Inferior parietal cortex (tissue), 1 donor: Measurements from ENCODE around the gene PLAGL2.

Experiments
- DNase-seq: peaks from one replicate; pipeline ENCODE4 v3.0.0-alpha.2; 2016; ENCODE audit errors: extremely low spot score

PLAGL2 gene

GRCh38 chr20:32231847-32232246 is 24.3 kb upstream of the PLAGL2 start:
- DNase-seq: no peak

DNA sequence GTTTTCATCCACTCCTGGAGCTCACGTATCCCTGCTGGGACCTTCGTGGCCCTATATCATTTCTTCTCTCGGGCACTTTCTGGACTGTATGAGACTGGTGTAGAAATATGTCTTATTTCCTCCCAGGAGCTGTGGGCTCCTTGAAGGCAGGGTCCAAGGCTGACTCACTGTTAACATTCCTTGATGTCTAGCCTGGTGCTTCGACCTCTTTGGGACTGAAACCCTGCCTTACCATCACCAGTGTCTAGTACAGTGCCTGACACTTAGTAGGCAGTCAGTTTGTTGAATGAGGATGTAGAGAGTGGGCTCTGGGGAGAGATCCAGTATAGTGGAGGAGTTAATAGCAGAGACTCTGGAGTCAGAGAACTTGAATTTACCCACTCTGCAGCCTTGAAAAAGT is 23.7 kb upstream of the PLAGL2 start:
- DNase-seq: no peak

GRCh38 chr20:32230707-32231106 is 23.2 kb upstream of the PLAGL2 start:
- DNase-seq: no peak

DNA sequence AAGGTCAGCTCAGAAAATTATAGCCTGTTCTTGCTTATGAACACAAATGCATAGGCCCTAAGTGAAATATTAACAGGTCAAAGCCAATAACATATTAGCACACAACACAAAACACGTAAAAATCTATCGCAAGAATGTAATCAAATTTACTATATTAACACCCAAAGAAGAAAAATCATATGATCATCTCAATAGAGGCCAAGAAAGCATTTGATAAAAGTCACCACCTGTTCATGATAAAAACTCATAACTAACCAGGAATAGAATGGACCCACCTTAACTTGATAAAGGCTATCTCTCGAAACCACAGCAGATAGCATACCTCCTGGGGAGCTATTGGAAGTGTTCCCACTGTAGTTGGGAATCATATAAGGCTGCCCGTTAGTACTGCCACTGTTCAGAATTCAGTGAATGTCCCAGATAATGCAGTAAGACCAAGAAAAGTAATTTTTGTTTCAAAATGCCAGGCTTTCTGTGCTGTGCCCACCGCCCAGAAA is 21.8 kb upstream of the PLAGL2 start:
- no peak for DNase-seq

GRCh38 chr20:32227744-32228688 is 20.5 kb upstream of the PLAGL2 start:
- DNase-seq: no peak

- DNase-seq: no peak
Measured at GRCh38 chr20:32227306-32227705, 19.8 kb upstream of the PLAGL2 start.

DNA sequence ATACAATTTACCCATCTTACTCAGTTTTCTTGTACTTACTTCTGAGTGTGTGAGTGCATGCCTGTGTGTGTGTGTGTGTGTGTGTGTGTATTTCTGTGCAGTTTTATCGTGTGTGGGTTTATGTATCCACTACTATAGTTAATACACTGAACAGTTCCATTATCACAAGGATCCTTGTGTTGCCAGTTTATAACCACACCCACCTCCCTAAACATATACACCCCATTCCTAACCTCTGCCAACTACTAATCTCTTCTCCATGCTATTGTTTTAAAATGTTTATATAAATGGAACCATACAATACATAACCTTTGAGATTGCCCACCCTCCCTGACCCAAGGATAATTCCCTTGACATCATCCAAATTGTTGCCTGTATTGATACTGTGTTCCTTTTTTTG is 18.8 kb upstream of the PLAGL2 start:
- DNase-seq: no peak

DNA sequence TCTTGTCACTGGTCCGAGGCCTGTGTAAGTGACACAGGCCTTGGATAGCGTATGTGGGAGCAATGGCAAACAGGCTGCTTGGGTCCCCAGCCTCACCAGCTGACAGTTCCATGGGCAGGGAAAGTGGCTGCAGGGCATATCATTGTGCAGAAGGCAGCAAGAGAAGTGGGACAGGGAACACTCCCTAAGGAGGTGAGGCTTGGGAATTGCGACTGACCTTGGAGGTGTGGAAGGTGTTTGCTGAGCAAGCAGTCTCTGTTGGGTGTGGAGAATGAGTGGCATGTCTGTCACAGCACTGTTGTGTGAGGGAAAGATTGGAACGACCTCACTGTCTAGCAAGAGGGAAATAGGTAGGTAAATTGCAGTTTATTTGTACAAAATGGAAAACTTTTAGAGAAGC is 16.9 kb upstream of the PLAGL2 start:
- no peak for DNase-seq

DNA sequence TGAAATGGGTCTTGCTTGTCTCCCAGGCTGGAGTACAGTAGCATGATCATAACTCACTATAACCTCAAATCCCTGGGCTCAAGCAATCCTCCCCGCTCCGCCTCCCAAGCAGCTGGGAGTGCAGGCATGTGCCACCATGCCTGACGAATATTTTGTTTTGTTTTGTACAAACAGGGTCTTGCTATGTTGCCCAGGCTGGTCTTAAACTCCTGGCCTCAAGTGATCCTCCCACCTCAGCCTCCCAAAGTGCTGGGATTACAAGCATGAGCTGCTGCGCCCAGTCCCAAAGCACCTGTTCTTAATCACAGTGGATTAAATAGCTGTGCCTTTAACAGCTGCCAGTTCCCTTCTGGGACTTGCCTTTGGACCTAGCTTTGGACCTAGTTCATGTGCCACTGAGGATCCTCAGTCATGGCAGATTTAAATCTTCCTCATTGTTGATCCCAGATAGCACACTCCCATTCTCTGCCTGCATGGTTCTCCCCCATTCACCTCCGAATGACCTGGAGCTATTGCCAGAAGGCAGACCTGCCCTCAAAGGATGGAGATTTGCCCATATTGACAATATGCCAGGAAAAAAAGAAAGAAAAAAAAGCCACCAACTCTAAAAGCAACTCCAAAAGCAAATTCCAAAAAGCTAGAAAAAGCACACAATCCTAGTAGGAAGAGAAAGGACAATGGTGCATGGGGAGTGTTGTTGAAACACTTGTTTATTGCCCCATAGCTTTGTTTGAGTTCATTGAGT is 10.8 kb upstream of the PLAGL2 start:
- DNase-seq: no peak

GRCh38 chr20:32216179-32217142 is 8.9 kb upstream of the PLAGL2 start:
- DNase-seq: no peak

DNA sequence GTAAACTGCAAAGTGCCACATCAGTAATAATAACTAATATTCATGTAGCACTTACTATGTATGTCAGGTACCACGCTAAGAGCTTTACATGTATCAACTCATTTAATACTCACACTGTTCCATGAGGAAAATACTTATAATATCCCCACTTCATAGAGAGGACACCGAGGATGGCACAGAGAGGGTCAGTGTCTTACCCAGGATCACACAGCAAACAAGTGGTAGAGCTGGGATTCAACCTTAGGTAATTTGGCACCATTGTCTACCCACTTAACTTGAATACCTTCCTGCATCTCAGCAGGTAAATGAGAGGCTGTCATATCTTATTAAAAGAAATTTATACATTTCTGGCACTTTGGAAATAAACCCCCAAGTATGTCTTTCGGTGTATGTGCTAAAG is 8.2 kb upstream of the PLAGL2 start:
- no peak for DNase-seq

DNA sequence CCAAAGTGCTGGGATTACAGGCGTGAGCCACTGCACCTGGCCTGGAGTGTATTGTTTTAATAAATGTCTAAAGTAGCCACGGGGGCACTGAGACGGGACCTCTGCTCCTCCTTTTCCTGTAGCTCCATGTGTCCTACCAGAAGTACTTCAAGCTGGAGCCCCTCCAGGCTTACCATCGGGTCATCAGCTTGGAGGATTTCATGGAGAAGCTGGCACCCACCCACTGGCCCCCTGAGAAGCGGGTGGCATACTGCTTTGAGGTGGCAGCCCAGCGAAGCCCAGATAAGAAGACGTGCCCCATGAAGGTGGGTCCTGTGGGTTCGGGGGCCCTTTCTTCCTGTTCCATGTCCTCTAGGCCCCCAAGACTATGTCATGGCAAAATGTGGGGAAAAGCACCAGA is 7.6 kb upstream of the PLAGL2 start:
- no peak for DNase-seq

DNA sequence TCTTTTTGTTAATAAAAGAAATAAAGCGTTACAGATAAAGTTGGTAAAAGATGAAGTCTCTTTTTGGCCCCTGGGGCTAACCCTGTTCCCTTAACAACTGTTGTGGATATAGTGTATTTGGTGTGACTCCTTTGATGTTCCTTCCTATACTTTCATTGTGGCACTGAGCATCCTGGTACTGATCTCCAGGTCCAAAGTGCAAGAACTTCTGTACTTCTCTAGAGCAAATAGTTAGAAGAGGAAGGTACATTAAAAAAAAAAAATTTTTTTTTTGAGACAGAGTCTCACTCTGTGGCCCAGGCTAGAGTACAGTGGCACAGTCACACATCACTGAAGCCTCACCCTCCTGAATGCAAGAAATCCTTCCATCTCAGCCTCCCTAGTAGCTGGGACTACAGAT is 6.3 kb upstream of the PLAGL2 start:
- DNase-seq: no peak

DNA sequence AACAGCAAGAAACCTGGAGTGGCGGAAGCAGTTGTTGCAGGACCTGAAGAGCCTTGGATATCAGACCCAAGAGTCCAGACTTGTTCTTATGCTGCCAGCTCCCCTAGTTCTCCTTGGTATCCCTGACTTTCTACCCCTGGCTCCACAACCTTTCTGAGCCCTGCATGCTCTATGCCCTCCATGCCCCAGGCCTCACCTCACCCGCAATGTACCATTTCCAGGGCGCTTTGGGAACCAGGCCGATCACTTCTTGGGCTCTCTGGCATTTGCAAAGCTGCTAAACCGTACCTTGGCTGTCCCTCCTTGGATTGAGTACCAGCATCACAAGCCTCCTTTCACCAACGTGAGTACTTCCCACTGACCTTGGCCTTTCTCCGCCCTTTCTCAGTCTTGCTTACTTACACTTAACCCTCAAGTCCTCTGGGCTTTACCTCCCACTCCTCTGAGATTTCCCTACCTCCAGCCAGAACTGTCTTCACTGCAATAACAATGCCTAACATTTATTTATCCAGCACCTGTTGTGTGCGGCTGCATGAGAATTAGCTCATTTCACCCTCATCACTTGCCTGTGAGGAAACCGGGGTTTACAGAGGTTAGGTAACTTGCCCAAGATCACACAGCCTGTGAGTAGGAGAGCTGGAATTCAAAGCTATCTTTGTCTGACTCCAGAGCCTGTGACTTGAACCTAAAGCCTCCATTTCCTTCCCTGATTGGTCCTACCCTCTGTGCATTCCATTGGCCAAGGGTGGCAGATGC is 2.5 kb upstream of the PLAGL2 start:
- no peak for DNase-seq

DNA sequence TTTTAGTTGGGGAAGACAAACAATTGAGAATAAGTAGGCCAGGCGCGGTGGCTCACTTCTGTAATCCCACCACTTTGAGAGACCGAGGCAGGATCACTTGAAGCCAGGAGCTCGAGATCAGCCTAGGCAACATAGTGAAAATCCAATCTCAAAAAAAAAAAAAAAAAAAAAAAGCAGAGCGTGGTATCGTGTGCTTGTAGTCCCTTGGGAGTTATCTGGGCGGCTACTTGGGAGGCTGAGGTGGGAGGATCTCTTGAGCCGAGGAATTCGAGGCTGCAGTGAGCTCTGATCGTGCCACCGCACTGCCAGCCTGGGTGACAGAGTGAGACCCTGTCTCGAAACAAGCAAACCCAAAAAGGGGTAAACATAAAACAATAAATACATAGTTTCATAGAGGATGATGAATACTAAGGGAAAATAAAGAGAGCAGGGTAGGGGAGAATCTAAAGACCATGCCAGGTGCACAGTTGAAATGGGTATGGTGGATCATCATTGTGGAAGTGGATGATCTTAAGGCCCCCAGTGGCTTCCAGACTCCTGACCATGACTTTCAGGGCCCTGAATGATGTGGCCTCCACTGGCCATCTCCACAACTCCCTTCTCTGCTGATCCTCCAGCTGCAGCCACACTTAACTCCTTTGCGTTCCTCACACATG is 1.1 kb upstream of the PLAGL2 start:
- DNase-seq: no peak

GRCh38 chr20:32206760-32207625 is 550 bp downstream of the PLAGL2 start:
- DNase-seq: no peak

DNA sequence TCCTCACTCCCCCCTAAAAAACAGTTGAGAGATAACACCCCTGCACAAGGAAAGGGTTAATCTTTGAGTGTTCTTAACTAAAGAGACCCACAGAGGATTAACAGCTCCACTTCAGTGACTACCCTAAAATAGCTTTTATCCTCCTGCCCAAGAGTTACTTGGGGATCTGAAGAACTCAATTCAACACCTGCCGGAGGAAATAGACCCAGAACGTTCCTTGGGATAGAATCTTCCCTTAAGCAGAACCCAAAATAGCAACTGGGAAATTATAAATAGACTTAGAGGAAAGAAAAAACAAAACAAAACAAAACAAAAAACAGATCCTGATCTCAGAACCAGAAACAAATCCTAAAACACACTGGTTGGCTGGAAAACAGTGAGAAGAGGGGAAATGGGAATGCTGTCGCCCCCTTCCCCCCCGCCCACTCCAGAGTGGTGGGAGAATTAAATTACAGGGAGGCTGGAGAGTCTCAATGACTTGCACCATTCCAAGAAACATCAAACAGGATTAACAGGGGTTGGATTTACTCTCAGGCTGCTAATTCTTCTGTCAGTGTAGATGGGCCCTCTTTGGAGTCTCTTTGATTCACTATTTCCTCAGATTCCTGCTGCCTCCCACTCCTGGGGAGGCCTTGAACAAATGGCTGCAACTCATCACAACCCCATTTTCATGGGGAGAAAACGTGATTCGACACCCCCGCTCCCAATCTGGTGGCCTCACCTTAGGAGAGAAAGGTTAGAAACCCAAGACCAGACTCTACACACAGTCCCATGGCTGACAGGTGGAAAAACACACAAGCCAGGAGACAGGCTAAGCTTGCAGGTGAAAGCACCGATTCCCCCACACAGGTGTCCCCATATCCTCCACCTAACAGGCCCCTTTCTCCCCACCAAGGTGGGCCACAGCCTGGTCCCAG is 1.4 kb downstream of the PLAGL2 start:
- DNase-seq: no peak

DNA sequence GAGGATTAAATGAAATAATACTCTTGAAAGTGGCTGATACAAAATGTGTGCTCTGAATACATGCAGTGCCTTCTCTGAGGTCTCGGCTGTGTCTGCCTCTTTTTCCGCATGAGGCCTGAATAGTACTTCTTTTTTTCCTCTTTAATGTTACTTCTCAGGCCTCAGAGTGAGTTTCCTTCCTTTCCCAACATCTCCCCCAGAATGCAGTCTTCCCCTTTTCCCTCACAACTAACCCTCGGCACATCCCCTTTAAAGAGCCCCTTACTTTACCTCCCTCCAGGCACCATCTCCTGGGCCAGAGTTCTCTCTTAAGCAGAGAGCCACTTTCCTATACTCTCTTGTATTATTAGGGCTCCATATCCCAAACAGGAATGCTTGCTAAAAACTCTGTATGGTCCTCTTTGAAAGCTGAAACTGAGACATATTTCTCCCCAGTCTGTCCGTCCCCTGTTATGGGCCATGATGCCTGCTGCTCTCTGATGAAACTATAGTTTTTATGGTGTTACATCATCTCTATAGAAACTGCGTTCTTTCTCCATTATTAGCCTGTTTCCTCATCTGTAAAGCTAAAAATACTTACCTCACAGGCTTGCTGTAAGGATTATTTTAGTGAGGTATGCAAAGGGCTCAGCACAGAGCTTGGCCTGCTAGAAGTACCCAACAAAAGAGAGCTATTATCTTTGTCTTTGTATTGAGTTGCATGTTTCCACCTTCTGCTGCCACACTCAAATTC is 2.3 kb downstream of the PLAGL2 start:
- no peak for DNase-seq
